ENCODE results near the gene TNS3.

Gene TNS3

DNA sequence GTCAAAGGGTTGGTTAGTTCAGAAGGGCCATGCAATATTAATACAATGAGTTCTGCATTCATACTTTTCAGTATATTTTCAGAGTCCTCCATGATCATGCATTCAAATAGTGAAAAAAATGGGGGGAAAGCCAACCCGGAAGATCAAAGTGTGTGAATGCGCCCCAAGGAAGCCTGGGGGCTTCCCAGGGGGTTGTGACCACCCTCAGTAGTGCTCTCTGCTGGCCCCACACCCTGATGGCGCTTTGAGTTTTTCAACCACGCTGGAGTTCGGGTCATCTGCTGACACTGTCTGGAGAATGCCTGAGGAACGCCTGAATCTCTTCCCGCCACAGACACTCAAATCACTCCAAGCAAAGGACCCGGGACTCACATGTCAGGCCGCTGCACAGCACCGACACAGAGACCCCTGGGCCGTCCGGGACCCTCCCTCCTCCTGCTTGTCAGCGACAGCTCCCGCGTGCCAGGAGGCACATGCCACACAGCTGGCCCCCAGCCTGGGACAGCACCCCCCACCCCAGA lies 1.0 kb downstream of the TNS3 start:
- DNase-seq = no peak

GRCh38 chr7:47580175-47580706 lies 1.7 kb downstream of the TNS3 start:
- DNase-seq = no peak

GRCh38 chr7:47579458-47579857 lies 2.5 kb downstream of the TNS3 start:
- no peak for DNase-seq

- no peak for DNase-seq
Measured at GRCh38 chr7:47578579-47579270, 3.2 kb downstream of the TNS3 start.

DNA sequence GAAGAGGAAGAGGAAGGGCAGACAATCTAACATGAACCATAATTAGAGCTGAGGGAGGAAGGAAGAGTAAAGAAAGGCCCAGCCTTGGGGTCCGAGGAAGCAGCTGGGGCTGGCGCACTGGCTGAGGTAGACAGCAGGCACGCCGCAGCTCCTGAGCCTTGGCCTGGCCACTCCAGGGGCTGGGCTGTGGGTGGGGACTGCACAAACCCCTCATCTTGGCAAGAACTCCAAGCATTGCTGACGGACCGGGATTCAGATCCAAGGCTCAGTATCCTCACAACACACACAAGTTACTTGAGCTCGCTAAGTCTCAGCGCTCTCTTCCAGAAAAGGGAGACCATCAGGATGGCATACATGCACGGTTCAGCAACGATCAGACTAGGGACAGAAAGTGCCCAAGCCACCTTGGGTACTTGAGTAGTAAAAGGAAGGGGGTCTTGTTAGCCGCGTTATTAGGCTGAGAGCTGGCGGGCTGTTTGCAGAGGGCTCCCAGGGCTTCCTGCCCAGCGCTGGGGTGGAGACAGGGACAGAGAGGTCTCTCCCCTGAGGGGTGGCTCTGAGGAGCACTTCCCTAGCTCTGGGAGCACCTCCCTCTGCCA lies 4.5 kb downstream of the TNS3 start:
- no peak for DNase-seq

- DNase-seq = no peak
Measured at GRCh38 chr7:47576866-47577306, 5.0 kb downstream of the TNS3 start.

- DNase-seq = no peak
Measured at GRCh38 chr7:47576031-47576865, 5.7 kb downstream of the TNS3 start.

DNA sequence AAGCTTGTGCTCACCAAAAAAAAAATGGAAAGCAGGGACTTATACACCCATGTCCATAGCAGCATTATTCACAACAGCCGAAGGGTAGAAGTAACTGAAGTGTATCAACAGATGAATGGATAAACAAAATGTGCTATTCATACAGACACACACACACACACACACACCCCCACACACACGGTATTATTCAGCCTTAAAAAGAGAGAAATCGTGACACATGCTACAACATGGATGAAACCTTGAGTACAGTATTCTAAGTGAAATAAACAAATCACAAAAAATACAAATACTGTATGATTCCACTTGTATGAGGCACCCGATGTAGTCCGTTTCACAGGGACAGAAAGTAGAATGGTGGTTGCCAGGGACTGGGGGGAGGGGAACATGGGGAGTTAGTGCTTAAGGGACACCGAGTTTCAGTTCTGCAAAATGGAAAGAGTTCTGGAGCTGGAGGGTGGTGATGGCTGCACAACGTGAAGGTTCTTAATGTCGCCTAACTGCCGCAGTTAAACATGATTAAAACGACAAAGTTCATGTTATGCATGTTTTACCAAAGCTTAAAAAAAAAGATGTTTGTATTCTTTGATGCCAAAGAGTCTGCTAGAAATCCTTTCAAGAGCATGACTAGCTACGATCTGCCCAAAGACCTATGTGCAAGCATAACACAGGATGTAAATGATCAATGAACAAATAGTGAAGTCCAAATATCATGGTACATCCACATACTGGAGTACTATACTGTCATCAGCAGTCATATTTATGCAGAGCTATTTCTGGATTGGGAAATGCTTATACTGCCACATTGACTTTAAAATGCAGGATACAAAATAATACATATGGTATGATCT lies 7.2 kb downstream of the TNS3 start:
- DNase-seq = no peak

DNA sequence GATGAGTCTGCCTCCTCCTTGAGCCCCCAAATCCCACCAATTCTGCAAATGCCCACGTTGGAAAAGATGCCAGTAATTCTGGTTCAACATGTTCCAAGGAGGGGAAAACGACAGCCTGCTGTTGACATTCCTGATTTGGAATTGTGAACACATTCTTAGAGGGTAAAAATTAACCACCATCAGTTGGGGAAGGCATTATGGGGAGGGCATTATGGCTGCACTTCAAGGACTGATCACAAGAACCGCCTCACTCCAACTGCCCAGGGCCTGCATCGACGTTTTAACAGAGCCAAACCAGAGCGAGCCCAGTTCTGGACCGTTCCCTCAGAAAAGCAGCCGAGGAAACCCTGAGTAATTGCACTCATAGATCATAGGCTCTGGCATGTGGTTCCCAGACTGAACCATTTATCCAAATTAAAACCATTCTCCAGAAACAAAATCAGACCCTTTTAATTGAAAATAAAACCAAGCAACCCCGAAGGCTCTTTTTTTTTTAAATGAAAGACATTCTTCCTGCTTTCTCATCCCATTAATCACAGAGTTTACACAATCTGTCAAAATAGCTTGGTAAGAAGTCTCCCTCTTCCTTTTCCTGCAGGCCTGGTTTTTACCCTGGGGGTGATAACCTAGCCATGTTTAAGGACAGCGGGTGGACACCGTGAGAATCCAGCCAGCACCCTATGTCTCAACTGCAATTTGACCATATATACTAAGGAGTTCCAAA lies 8.0 kb downstream of the TNS3 start:
- DNase-seq = no peak

GRCh38 chr7:47572939-47573757 lies 8.8 kb downstream of the TNS3 start:
- DNase-seq = no peak

- no peak for DNase-seq
Measured at GRCh38 chr7:47572094-47572445, 9.8 kb downstream of the TNS3 start.

GRCh38 chr7:47571331-47572093 lies 10.4 kb downstream of the TNS3 start:
- no peak for DNase-seq

- no peak for DNase-seq
Measured at GRCh38 chr7:47570649-47571050, 11.3 kb downstream of the TNS3 start.

DNA sequence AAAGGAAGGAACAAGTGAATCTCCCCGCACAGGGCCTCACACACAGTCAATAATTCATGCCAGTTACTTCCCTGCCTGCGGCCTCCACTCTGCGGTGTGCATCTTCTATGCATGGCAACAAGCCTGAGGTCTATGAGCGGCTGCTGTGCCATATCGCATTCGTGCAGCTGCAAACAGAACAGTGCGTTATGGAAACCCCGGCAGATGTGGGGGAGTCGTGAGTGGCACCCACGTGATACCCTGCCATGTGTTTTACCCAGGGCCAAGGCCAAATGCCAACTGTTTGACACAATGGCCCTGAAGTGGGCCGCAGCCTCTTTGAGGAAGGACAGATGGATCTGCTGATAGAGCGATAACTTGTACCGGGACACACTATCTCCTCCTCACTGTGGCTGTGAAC lies 13.4 kb downstream of the TNS3 start:
- DNase-seq = no peak

- DNase-seq = no peak
Measured at GRCh38 chr7:47568056-47568455, 13.9 kb downstream of the TNS3 start.

DNA sequence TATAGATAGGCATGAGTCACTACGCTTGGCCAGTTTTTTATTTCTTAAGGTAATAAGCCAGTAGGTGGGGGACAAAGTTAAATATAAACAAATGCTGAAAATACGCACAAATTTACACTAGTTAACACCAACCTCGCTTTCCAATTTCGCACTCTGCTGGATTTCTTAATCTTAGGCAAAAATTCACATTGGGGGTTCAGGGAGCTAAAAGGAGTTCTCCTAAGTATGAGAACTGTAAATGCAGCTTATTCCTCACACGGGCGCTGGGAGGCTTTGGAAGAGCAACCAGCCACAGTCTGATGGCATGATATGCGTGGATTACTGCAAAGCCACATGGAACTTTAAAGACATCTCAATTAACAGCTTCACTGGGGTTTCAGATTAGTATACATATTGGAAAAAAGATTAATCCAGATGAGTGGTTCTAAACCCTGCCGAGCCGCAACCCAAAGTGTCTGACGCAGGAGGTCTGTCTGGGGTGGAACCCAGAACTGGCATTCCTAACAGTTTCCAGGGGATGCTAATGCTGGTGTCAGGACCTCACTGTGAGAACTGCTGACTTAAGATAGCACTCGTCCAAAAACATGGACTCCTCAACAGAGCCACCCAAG lies 16.2 kb downstream of the TNS3 start:
- no peak for DNase-seq

DNA sequence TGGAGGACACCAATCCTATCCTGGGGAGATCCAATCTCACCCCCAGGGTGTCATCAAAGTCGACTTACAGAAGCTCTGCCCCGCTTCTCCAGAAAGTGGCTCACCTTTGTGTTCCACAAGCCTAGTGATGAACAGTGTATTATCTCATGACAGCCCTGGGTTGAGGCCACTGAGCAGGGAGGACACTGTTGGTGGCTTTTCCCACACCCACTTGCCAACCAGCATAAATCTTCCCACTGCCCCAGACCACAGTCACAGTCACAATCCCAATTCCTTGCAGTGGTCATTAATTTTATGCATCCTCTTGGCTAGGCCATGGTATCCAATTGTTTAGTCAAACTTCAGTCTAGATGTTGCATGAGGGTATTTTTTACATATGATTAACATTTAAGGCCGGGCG lies 18.4 kb downstream of the TNS3 start:
- DNase-seq = no peak

GRCh38 chr7:47561715-47562446 lies 20.0 kb downstream of the TNS3 start:
- no peak for DNase-seq

All from activated CD8-positive, alpha-beta memory T cell treated with anti-CD3 and anti-CD28 coated beads, Interleukin-2, amount 50 U/mL, for 48 hours (primary cell).